GM21619 (cell line): Measurements from ENCODE around the gene ZMAT2.
A peak's percentile ranks its signal among the peaks of the same experiment; 100 is the strongest.
"Not testable (repeated sequence)": the region's sequence is repeated elsewhere in the genome, so short reads cannot be mapped to it uniquely, and the experiment has no call there.

Experiments
- ATAC-seq: cut with Tn5 transposase; IDR thresholded peaks from one replicate; pipeline ENCODE4 v1.9.1; 2021; ENCODE audit not compliant: unreplicated experiment

Gene ZMAT2

GRCh38 chr5:140707812-140708211 lies 7.6 kb downstream of the ZMAT2 start:
- no peak for ATAC-seq

DNA sequence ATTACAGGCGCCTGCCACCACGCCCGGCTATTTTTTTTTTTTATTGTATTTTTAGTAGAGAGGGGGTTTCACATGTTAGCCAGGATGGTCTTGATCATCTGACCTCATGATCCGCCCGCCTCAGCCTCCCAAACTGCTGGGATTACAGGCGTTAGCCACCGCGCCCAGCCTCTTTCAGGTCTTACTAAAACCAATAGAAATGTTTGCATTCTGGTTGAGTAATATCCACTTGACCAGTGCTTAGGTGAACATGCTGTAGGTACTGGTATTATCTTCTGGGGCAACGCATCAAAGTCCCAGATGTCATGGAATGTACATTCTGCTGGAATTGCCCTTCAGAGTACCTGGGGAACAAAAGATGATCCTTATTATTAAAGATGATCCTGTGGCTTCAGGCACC lies 8.5 kb downstream of the ZMAT2 start:
- ATAC-seq, result not testable (repeated sequence)

- ATAC-seq, result peak; percentile 86
These were observed 10.8 kb downstream of the ZMAT2 start for GRCh38 chr5:140710899-140711552.

GRCh38 chr5:140711794-140712193 lies 11.5 kb downstream of the ZMAT2 start:
- no peak for ATAC-seq

GRCh38 chr5:140713562-140714094 lies 13.4 kb downstream of the ZMAT2 start:
- ATAC-seq, result no peak

DNA sequence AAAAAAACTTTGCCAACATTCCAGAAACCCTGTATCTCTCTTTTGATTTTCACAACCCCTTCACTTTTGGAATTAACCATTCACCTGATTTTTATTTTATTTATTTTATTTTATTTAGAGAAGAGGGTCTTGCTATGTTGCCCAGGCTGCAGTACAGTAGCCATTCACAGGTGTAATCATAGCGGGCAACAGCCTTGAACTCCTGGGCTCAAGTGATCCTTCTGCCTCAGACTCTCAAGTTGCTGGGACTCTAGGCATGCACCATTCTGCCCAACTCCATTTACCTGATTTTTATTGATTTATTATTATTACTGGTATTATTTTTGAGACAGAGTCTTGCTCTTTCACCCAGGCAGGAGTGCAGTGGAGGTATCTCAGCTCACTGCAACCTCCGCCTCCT lies 16.0 kb downstream of the ZMAT2 start:
- not testable (repeated sequence) for ATAC-seq

DNA sequence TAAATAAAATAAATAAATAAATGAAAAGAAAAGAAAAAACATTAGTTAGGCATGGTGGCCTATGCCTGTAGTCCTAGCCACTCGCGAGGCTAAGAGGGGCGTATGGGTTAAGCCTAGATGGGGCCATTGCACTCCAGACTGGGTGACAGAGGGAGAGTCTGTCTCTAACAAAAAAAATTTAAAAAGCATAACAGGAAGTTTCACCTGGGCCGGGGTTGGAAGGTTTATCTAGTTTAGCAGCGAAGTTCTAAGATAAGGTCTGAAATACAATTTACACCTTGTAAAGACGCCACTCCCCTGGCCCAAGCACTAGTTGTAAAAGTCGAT lies 18.0 kb downstream of the ZMAT2 start:
- ATAC-seq, result no peak

DNA sequence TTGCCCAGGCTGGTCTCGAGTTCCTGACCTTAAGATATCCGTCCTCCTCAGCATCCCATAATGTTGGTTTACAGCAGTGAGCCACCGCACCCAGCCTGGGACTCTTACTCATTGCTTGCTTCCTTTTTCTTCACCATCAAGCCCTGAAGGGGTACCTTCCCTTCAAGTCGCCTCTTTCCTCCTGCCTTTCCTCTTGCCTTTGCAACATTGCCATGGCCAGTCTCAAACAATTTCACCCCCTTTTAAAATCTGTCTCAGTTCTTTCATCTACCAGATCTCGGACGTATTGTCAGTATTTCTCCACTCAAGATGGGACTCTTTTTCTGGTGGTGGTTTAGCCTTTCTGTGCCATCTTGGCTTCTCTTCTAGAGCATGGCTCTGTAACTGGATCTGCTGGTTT lies 20.5 kb downstream of the ZMAT2 start:
- not testable (repeated sequence) for ATAC-seq

DNA sequence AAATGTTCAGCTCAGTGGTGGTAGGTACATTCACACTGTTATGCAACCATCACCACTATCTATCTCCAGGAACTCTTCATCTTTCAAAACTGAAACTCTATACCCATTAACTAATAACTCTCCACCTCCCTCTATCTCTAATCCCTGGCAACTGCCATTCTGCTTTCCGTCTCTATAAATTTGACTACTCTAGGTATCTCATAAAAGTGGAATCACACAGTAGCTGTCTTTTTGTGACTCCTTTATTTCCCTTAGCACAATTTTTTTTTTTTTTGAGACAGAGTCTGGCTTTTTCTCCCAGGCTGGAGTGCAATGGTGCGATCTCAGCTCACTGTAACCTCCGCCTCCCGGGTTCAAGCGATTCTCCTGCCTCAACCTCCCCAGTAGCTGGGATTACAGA lies 21.1 kb downstream of the ZMAT2 start:
- ATAC-seq, result not testable (repeated sequence)

- ATAC-seq, result peak; percentile 95
These were observed 25.7 kb downstream of the ZMAT2 start for GRCh38 chr5:140725799-140726471.

GRCh38 chr5:140733098-140733497 lies 32.9 kb downstream of the ZMAT2 start:
- no peak for ATAC-seq

DNA sequence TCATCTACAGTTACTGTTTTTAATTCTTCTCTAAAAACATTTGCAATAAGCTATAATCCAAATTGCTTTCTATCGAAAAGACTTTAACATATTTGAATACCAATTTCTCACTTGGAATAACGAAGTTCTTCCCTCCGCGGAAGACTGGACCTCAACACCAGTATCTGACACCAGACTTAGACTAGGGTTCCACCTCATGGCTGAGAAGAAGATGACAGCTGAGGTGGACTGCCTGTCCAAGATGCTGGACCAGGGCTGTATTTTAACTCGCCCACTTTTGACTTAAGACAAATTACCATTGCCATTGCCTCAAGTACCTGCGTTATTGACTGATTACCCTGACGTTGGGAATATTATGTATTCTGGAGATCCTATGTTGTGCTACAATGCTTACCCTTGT lies 34.1 kb downstream of the ZMAT2 start:
- no peak for ATAC-seq

- ATAC-seq, result no peak
These were observed 37.2 kb downstream of the ZMAT2 start for GRCh38 chr5:140737486-140737885.

- no peak for ATAC-seq
These were observed 41.7 kb downstream of the ZMAT2 start for GRCh38 chr5:140741967-140742366.

DNA sequence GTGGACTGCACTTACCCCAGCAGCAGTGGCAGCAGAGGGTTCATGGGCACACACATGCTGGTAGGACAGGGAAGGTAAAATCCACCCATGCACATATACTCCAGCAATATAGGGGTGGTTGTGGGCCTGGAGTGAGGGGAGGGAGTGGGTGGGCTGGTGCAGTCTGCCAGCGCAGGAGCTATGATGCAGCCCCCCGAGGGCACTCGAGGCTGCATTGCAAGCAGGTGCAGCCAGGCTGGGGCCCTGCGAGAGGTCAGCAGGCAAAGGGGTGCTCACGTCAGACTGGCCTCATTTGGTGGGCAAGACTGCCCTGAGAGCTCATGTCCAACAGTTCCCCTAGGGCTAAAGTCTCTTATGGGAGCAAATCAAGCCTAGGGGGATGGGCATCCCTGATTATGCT lies 53.3 kb downstream of the ZMAT2 start:
- ATAC-seq, result no peak
